Middle frontal gyrus (tissue), 1 donor: ENCODE results near the gene CSHL1.

Experiments used
- DNase-seq: peaks from one replicate; pipeline ENCODE4 v3.0.0-alpha.2; 2015; ENCODE audit warnings: low spot score; ENCODE audit errors: extremely low spot score

The CSHL1 gene

GRCh38 chr17:63911041-63911635 lies at the start of gene CSHL1:
Gene CSHL1 (minus strand): TSS chr17:63911258. CDS start chr17:63911196, 62 bp downstream.
- no peak for DNase-seq

DNA sequence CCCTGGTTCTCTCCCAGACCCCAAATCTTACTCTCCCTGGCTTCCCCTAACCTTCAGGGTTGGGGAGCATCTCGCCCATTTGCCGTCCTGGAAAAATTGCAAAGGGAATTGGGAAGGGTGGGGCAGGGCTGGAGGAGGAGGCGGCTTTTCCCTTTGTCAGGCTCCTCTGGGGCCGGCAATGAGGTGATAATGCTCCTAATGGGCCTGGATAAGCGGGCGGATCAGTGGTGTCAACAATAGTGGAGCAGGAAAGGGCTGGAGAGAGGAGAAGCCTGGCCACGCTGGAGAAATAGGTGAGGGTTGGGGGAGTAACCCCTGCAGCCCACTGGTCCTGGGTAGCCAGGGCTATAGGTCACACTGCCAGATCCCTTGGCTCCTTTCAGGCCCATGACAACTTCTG lies 49.4 kb upstream of the CSHL1 start:
- DNase-seq: no peak

- no peak for DNase-seq
Observed at GRCh38 chr17:63960006-63960405, 48.9 kb upstream of the CSHL1 start.

DNA sequence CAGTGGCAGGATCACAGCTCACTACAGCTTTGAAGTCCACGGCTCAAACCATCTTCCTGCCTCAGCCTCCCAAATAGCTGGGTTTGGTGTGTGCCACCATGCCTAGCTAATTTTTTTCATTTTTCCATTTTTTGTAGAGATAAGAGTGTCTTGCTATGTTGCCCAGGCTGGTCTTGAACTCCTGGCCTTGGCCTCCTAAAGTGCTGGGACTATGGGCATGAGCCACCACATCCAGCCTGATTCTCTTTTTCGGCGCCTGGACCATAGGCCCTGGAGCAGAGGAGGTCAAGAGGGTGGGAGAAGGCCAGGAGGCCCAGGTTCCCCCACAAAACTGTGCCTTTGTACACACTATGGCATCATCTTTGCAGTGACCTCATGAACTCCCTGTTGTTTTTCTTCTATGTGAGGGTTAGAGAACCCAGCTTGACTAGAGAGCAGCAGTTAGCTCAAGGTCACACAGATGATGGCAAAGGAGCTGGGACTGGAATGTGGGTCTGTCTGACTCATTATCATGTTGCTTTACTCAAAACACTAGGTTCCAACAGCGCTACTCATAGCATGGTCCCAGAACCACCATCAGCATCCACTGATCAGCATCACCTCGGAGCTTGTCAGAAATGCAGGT lies 45.4 kb upstream of the CSHL1 start:
- DNase-seq: no peak

GRCh38 chr17:63955791-63956190 lies 44.7 kb upstream of the CSHL1 start:
- no peak for DNase-seq

- DNase-seq: no peak
Observed at GRCh38 chr17:63955232-63955631, 44.2 kb upstream of the CSHL1 start.

- no peak for DNase-seq
Observed at GRCh38 chr17:63954402-63955063, 43.5 kb upstream of the CSHL1 start.

DNA sequence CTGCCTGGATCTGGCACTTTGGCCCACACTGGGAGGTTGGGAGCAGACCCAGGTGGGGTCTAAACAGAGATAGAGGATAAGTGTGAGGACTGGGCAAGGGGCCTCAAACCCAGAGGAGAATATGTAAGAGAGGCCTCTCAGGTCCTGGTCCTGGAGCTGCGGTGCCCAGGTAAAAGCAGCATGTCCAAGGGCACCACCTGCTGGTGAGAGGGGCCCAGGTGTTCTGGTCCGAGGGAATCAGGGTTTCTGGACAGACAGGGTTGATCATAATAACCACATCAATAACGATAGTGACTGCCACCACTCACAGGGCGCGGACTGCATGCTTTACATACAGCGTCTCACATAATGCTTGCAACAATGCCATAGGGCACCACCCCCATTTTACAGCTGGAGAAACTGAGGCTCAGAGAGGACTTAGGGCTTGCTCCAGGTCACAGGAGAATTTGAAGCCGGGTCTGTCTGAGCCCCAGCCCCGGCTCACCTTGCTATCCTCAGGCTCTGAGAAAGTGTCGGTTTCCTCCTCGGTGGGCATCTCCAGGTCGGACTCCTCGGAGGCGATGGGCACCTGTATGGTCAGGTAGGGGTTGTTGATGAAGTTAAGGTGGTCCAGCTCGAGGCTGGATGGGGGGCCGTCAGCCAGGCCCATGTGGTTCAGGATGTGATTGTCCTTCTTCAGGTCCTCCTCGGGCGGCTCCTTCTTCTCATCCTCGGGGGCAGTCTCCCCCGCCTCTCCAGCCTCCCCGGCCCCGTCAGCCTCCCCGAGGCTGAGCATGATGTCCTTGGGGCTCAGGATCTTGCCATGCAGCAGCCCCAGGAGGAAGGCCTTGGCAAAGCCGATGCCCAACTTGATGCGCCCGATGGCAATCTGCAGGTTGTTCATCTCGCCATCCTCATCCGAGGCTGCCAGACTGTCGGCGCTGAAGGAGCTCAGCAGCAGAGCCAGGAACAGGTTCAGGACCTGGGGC lies 40.2 kb upstream of the CSHL1 start:
- DNase-seq: no peak

- no peak for DNase-seq
Observed at GRCh38 chr17:63949576-63950250, 38.7 kb upstream of the CSHL1 start.

DNA sequence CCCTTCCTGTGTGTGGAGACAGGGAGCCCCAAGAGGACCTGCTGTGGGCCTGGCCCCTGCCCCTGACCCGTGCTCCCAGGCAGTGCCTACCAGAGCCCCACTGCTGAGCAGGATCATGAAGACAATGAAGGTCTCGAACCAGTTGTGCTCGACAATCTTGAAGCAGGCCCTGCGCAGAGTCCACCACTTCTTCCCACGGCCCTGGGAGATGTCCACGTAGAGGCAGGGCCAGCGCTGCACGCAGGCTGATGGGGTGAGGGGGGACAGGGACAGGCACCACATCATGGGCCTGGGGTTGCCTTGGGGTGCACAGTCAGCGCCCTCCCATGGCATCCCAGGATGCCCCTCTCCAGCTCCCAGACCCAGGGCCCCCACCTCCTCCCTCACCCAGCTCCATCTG lies 37.5 kb upstream of the CSHL1 start:
- no peak for DNase-seq

DNA sequence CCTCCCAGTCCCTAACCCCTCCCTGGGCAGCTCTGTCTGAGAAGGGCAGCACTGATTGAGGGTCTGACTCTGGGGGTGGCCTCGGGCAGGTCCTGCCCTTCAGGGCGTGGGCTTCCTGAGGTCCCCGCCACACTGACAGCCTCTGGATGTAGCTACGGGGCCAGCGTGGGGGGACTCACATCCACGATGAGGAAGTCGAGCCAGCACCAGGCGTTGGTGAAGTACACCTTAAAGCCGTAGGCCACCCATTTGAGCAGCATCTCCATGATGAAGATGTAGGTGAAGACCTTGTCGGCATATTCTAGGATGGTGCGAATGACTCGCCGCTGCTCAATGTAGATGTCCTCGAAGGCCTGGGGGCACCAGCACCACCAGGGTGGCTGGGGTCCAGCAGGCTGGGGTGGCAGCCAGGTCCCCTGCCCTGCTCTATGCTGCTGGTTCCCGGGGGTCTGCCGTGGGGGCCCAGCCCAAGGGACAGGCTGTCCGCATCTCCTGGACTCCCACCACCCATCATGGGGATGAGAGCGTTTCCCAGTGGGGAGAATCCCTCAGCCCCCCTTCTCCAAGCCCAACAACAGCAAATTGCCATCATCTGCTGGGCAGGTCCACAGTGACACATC lies 36.8 kb upstream of the CSHL1 start:
- DNase-seq: no peak

GRCh38 chr17:63946440-63947363 lies 35.6 kb upstream of the CSHL1 start:
- no peak for DNase-seq

DNA sequence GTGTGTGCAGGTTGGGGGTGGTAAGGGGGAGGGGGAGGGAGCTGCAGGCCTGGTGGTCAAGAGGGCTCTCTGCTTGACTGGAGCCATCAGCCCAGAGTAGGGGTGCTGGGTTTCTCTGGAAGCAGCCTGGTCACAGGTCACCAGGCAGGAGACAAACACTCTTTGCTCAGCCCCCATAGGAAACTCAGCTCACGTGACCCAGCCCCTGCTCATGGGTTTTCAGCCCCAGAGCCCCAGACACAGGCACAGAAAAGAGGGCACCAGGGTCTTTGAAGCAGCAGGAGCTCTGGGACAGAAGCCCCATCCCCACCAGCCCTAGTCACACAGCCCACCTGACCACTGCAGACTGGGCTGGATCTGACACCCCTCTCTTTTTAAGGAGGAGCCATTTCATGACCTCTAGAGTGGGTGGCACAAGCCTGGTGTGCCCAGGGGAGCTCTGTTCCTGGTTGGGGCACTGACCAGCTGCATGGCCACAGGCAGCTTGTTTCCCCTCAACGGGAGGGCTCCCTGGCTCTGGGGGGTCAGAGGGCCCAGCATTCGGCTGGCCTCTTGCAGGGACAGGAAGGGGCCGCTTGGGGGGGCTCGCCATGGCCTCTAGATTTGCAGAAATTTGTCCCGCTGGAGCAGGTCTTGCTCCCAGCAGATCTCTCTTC lies 34.9 kb upstream of the CSHL1 start:
- DNase-seq: no peak

GRCh38 chr17:63944736-63945499 lies 33.9 kb upstream of the CSHL1 start:
- DNase-seq: no peak

GRCh38 chr17:63943745-63944144 lies 32.7 kb upstream of the CSHL1 start:
- no peak for DNase-seq

- no peak for DNase-seq
Observed at GRCh38 chr17:63942309-63942985, 31.4 kb upstream of the CSHL1 start.

- DNase-seq: no peak
Observed at GRCh38 chr17:63941751-63942150, 30.7 kb upstream of the CSHL1 start.

DNA sequence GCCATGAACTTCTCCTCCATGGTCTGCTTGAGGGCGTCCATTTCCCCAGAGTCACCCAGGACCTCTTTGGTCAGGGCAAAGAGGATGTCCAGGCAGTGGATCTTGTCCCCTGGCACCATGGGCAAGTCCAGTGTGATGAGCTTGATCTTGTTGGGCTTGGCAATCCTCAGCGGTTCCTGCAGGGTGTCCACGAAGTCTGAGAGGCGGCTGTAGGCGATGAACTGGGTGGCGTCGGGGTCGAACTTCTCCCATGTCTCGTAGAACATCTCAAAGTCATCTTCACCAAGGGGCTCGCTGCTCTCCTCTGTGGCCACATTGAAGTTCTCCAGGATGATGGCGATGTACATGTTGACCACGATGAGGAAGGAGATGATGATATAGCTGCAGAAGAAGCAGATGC lies 30.1 kb upstream of the CSHL1 start:
- no peak for DNase-seq
